Measurements from ENCODE around the gene TRIO. TPM values are rescaled to one million over a fixed set of nuclear protein-coding genes. Genes with fewer than 3 reads are reported as not detected.

The TRIO gene
- total and polyA plus RNA-seq, 10 of the 15 experiments (the other 5 are each of a cell fraction or from before 2014, with no cell fraction given) = 5.1 to 96.4 (median 44.6) TPM

- in situ Hi-C loops (cut with MboI) (no loop called here), intact Hi-C loops (cut with micrococcal nuclease; ENCODE audit: unreplicated experiment) (no loop called here)
- 100% methylated on average over 3 of the region's 3 CpGs for WGBS (ENCODE audit: insufficient coverage, insufficient replicate concordance, low lambda C conversion rate, missing lambda C conversion rate)
- Histone ChIP-seq H3K4me3 (no peak overlapping the region), H3K27ac (ENCODE audit: control insufficient read depth, insufficient read depth) (no peak overlapping the region), H3K79me2 (ENCODE audit: control insufficient read depth, insufficient read depth, low read length) (no peaks in the 10 kb centered on the region), H3K4me2 (ENCODE audit: control insufficient read depth, insufficient read depth) (no peak overlapping the region), H3K4me1 (ENCODE audit: control insufficient read depth, insufficient read depth, low read length) (no peaks in the 10 kb centered on the region), H3K9me3 (replicated peaks; ENCODE audit: control insufficient read depth, insufficient read depth, low read length) (no peaks in the 10 kb centered on the region), H3K9ac (ENCODE audit: control insufficient read depth, insufficient read depth, low read length) (no peak overlapping the region), H3K27me3 (replicated peaks in 1 of 2; ENCODE audit: control insufficient read depth in 2 of 2, insufficient read depth in 2 of 2, low read length in 1 of 2) (no peaks in the 10 kb centered on the region), H3K36me3 (ENCODE audit: control insufficient read depth in 2 of 2, insufficient read depth in 2 of 2, low read length in 1 of 2) (peaks cover 8 to 13% of the 10 kb centered on the region in 2 experiments), H2AFZ (ENCODE audit: control insufficient read depth, low read depth, low read length) (no peak overlapping the region), H4K20me1 (ENCODE audit: control insufficient read depth, insufficient read depth) (no peaks in the 10 kb centered on the region)
- POLR2A ChIA-PET = interaction anchor here (0.6 kb wide), 1 partner anchor 700 kb away, joined by 4 read pairs; no protein-coding TSS in a partner anchor
- SMC1A ChIA-PET (ENCODE audit: uncharacterized antibody, unreplicated experiment) = interaction anchor here (0.6 to 1.3 kb wide), 3 partner anchors 9 to 487 kb away, joined by 3 to 5 read pairs (median 5); no protein-coding TSS in a partner anchor
- RAD21 ChIA-PET (ENCODE audit: unreplicated experiment) = no interaction called here
- TF ChIP-seq ZZZ3 (IDR thresholded peaks at IDR 0.05; ENCODE audit: control insufficient read depth, insufficient read length, low read depth) (no peak), ATF7 (IDR thresholded peaks at IDR 0.05; ENCODE audit: low read depth) (no peak), SPI1 (IDR thresholded peaks at IDR 0.05; ENCODE audit: borderline replicate concordance, insufficient read depth, low read depth, low read length) (no peak), USF2 (IDR thresholded peaks at IDR 0.05; ENCODE audit: borderline replicate concordance, low read depth, low read length) (no peak), SRF (IDR thresholded peaks at IDR 0.05; ENCODE audit: low read depth in 2 of 2, low read length in 2 of 2) (no peak), RFX5 (IDR thresholded peaks at IDR 0.05; ENCODE audit: low read depth, low read length) (no peak), SREBF2 (IDR thresholded peaks at IDR 0.05; ENCODE audit: low read length) (no peak), MTA2 (IDR thresholded peaks at IDR 0.05; ENCODE audit: low read depth) (no peak), RBBP5 (conservative IDR thresholded peaks at IDR 0.05) (no peak), ATF3 (IDR thresholded peaks at IDR 0.05; ENCODE audit: borderline replicate concordance, extremely low read depth, low read depth, low read length) (no peak), ATF2 (IDR thresholded peaks at IDR 0.05; ENCODE audit: low read length) (no peak), CTCF (IDR thresholded peaks at IDR 0.05 in 2 of 3, conservative IDR thresholded peaks at IDR 0.05 in 1 of 3; ENCODE audit: control insufficient read depth in 2 of 3, extremely low read depth in 1 of 3, insufficient read depth in 1 of 3, low read depth in 3 of 3, low read length in 3 of 3) (no peak), RUNX3 (IDR thresholded peaks at IDR 0.05; ENCODE audit: low read length) (no peak), NR2C1 (IDR thresholded peaks at IDR 0.05) (no peak)
- FAIRE-seq (no peak), DNase-seq (ENCODE audit: low read depth, low spot score) (no peak), ATAC-seq (no peak)
- no TSS peak for BruUV-seq (replicated peaks)
- CTCF ChIA-PET = interaction anchor here (2.6 kb wide), 1 partner anchor 177 kb away, joined by 9 read pairs; no protein-coding TSS in a partner anchor
Observed at GRCh38 chr5:14471507-14471906, 328.4 kb downstream of the TRIO start.
